ENCODE measurements around the gene REV3L. TPM values are rescaled to one million over a fixed set of nuclear protein-coding genes. Genes with fewer than 3 reads are reported as not detected.
A peak's percentile ranks its signal among the peaks of the same experiment; 100 is the strongest.

REV3L gene
- total and polyA plus RNA-seq, 5 donors, result 8.2 to 30.1 (median 26.7) TPM

- Histone ChIP-seq H3K9me3 (ENCODE audit: control insufficient read depth, low read length) (no peaks in the 10 kb centered on the region), H3K4me1 (ENCODE audit: control insufficient read depth, insufficient read depth, low read length) (peaks cover 1% of the 10 kb centered on the region), H3K27ac (ENCODE audit: low read length) (no peak overlapping the region), H3K4me3 (ENCODE audit: low read length) (no peak overlapping the region), H3K27me3 (ENCODE audit: control insufficient read depth, insufficient read depth) (no peaks in the 10 kb centered on the region)
- WGBS, result 92% methylated on average over 2 of the region's 2 CpGs
- intact Hi-C loops (cut with DNase I), result no loop called here
- no peak for ATAC-seq
- no peak for DNase-seq
Observed at GRCh38 chr6:111494951-111495635, 12.1 kb upstream of the REV3L start.

GRCh38 chr6:111492499-111492898, 9.5 kb upstream of the REV3L start:
- ATAC-seq, result no peak
- DNase-seq, result no peak
- Histone ChIP-seq H3K27ac (ENCODE audit: low read length) (no peak overlapping the region), H3K27me3 (ENCODE audit: control insufficient read depth, insufficient read depth) (no peaks in the 10 kb centered on the region), H3K4me3 (ENCODE audit: low read length) (no peak overlapping the region), H3K9me3 (ENCODE audit: control insufficient read depth, low read length) (no peaks in the 10 kb centered on the region), H3K4me1 (ENCODE audit: control insufficient read depth, insufficient read depth, low read length) (no peaks in the 10 kb centered on the region)
- intact Hi-C loops (cut with DNase I), result no loop called here
- 97% methylated on average over 2 of the region's 2 CpGs for WGBS

GRCh38 chr6:111490067-111490466, 7.0 kb upstream of the REV3L start:
- no peak overlapping the region for H3K4me3 ChIP-seq (ENCODE audit: low read length)
- H3K27ac ChIP-seq (ENCODE audit: low read length), result no peak overlapping the region
- H3K4me1 ChIP-seq (ENCODE audit: control insufficient read depth, insufficient read depth, low read length), result no peaks in the 10 kb centered on the region
- intact Hi-C loops (cut with DNase I), result no loop called here
- no peaks in the 10 kb centered on the region for H3K9me3 ChIP-seq (ENCODE audit: control insufficient read depth, low read length)
- DNase-seq (no peak), ATAC-seq (no peak)
- 96% methylated on average over 3 of the region's 3 CpGs for WGBS
- H3K27me3 ChIP-seq (ENCODE audit: control insufficient read depth, insufficient read depth), result no peaks in the 10 kb centered on the region

- Histone ChIP-seq H3K4me3 (ENCODE audit: low read length) (no peak overlapping the region), H3K27ac (ENCODE audit: low read length) (no peak overlapping the region), H3K27me3 (ENCODE audit: control insufficient read depth, insufficient read depth) (no peaks in the 10 kb centered on the region), H3K9me3 (ENCODE audit: control insufficient read depth, low read length) (no peaks in the 10 kb centered on the region), H3K4me1 (ENCODE audit: control insufficient read depth, insufficient read depth, low read length) (no peaks in the 10 kb centered on the region)
- WGBS, result 90% methylated on average over 1 of the region's 1 CpG
- DNase-seq (no peak), ATAC-seq (no peak)
- intact Hi-C loops (cut with DNase I), result loop anchor here in 1 of 4 donors (10.0 kb wide), 1 partner anchor 117 kb away; the partner anchor contains the start of gene TRAF3IP2
Observed at GRCh38 chr6:111487661-111488060, 4.6 kb upstream of the REV3L start.

- Histone ChIP-seq H3K27ac (ENCODE audit: low read length) (no peak overlapping the region), H3K4me1 (ENCODE audit: control insufficient read depth, insufficient read depth, low read length) (no peaks in the 10 kb centered on the region), H3K27me3 (ENCODE audit: control insufficient read depth, insufficient read depth) (no peaks in the 10 kb centered on the region), H3K9me3 (ENCODE audit: control insufficient read depth, low read length) (no peaks in the 10 kb centered on the region), H3K4me3 (ENCODE audit: low read length) (no peak overlapping the region)
- WGBS, result 98% methylated on average over 1 of the region's 1 CpG
- DNase-seq, result no peak
- intact Hi-C loops (cut with DNase I), result loop anchor here in 1 of 4 donors (10.0 kb wide), 1 partner anchor 118 kb away; the partner anchor contains the start of gene TRAF3IP2
- no peak for ATAC-seq
Observed at GRCh38 chr6:111486921-111487320, 3.9 kb upstream of the REV3L start.

GRCh38 chr6:111486475-111486874, 3.5 kb upstream of the REV3L start:
- 94% methylated on average over 2 of the region's 2 CpGs for WGBS
- no peak overlapping the region for H3K4me3 ChIP-seq (ENCODE audit: low read length)
- H3K27ac ChIP-seq (ENCODE audit: low read length), result no peak overlapping the region
- ATAC-seq, result no peak
- no peaks in the 10 kb centered on the region for H3K9me3 ChIP-seq (ENCODE audit: control insufficient read depth, low read length)
- intact Hi-C loops (cut with DNase I), result loop anchor here in 1 of 4 donors (10.0 kb wide), 1 partner anchor 118 kb away; the partner anchor contains the start of gene TRAF3IP2
- no peaks in the 10 kb centered on the region for H3K4me1 ChIP-seq (ENCODE audit: control insufficient read depth, insufficient read depth, low read length)
- H3K27me3 ChIP-seq (ENCODE audit: control insufficient read depth, insufficient read depth), result no peaks in the 10 kb centered on the region
- DNase-seq, result no peak

- ATAC-seq, result no peak
- DNase-seq, result no peak
- WGBS, result 90% methylated on average over 1 of the region's 1 CpG
- intact Hi-C loops (cut with DNase I), result loop anchor here in 2 of 4 donors (2.0 to 10.0 kb wide), 2 partner anchors 117 to 119 kb away; partner anchors contain the start of gene TRAF3IP2 (in 1 of the 2)
- Histone ChIP-seq H3K27ac (ENCODE audit: low read length) (no peak overlapping the region), H3K27me3 (ENCODE audit: control insufficient read depth, insufficient read depth) (no peaks in the 10 kb centered on the region), H3K9me3 (ENCODE audit: control insufficient read depth, low read length) (no peaks in the 10 kb centered on the region), H3K4me3 (ENCODE audit: low read length) (no peak overlapping the region), H3K4me1 (ENCODE audit: control insufficient read depth, insufficient read depth, low read length) (no peaks in the 10 kb centered on the region)
Observed at GRCh38 chr6:111485342-111485741, 2.3 kb upstream of the REV3L start.

- 23% methylated on average over 8 of the region's 8 CpGs for WGBS
- no peaks in the 10 kb centered on the region for H3K4me1 ChIP-seq (ENCODE audit: control insufficient read depth, insufficient read depth, low read length)
- ATAC-seq, result no peak
Observed at GRCh38 chr6:111484633-111484930, 1.6 kb upstream of the REV3L start.

GRCh38 chr6:111483736-111484632, 966 bp upstream of the REV3L start:
- intact Hi-C loops (cut with DNase I), result loop anchor here in 3 of 4 donors (2.0 to 10.0 kb wide), 3 partner anchors 118 to 121 kb away; partner anchors contain the start of gene TRAF3IP2 (in 1 of the 3)
- Histone ChIP-seq H3K27me3 (ENCODE audit: control insufficient read depth, insufficient read depth) (no peaks in the 10 kb centered on the region), H3K4me3 (ENCODE audit: low read length) (peak overlapping the region; percentile 93), H3K27ac (ENCODE audit: low read length) (peak overlapping the region; percentile 97), H3K4me1 (ENCODE audit: control insufficient read depth, insufficient read depth, low read length) (no peaks in the 10 kb centered on the region), H3K9me3 (ENCODE audit: control insufficient read depth, low read length) (no peaks in the 10 kb centered on the region)
- peak; percentile 90 to 91 for ATAC-seq
- WGBS, result under 1% methylated on average over 66 of the region's 66 CpGs
- peak; percentile 96 to 98 (median 96) for DNase-seq

More at GRCh38 chr6:111484633-111484930, 1.6 kb upstream of the REV3L start:
- intact Hi-C loops (cut with DNase I), result loop anchor here in 3 of 4 donors (2.0 to 10.0 kb wide), 3 partner anchors 118 to 120 kb away; partner anchors contain the start of gene TRAF3IP2 (in 1 of the 3)
- Histone ChIP-seq H3K9me3 (ENCODE audit: control insufficient read depth, low read length) (no peaks in the 10 kb centered on the region), H3K27ac (ENCODE audit: low read length) (peak overlapping the region; percentile 97), H3K4me3 (ENCODE audit: low read length) (peak overlapping the region; percentile 93), H3K27me3 (ENCODE audit: control insufficient read depth, insufficient read depth) (no peaks in the 10 kb centered on the region)
- DNase-seq, result no peak

GRCh38 chr6:111482188-111482958, 645 bp downstream of the REV3L start:
- H3K4me1 ChIP-seq (ENCODE audit: control insufficient read depth, insufficient read depth, low read length), result peaks cover 2% of the 10 kb centered on the region
- under 1% methylated on average over 88 of the region's 88 CpGs for WGBS
- peak; percentile 15 to 22 for ATAC-seq
- no peaks in the 10 kb centered on the region for H3K9me3 ChIP-seq (ENCODE audit: control insufficient read depth, low read length)
- H3K4me3 ChIP-seq (ENCODE audit: low read length), result peak overlapping the region; percentile 93
- DNase-seq, result peak; percentile 58 to 84 (median 80)
- H3K27me3 ChIP-seq (ENCODE audit: control insufficient read depth, insufficient read depth), result no peaks in the 10 kb centered on the region
- intact Hi-C loops (cut with DNase I), result loop anchor here in 2 of 4 donors (5.0 to 10.0 kb wide), 2 partner anchors 120 to 122 kb away; partner anchors contain the start of gene TRAF3IP2 (in 1 of the 2)
- peak overlapping the region; percentile 97 for H3K27ac ChIP-seq (ENCODE audit: low read length)

Data from right cardiac atrium (tissue), 5 donors.